ENCODE measurements around the gene USP2. TPM values are rescaled to one million over a fixed set of nuclear protein-coding genes. Genes with fewer than 3 reads are reported as not detected.
A peak's percentile ranks its signal among the peaks of the same experiment; 100 is the strongest.

USP2 gene
- polyA plus RNA-seq, 1 donor = 4.2 TPM

GRCh38 chr11:119315131-119316015 is 66.1 kb downstream of the USP2 start:
- WGBS (ENCODE audit: insufficient coverage, low lambda C conversion rate) = no CpG with 5 or more reads among the region's 29 CpGs
- H3K9me3 ChIP-seq (ENCODE audit: control insufficient read depth, low read depth, low read length) = peaks cover 6% of the 10 kb centered on the region
- H3K27ac ChIP-seq (ENCODE audit: low read length) = peak overlapping the region; percentile 65
- peaks cover 71% of the 10 kb centered on the region for H3K27me3 ChIP-seq (ENCODE audit: control insufficient read depth, insufficient read depth, low read length)
- peak in 1 of 2 donors; percentile 15 for DNase-seq
- H3K36me3 ChIP-seq (ENCODE audit: control insufficient read depth, insufficient read depth, low read length) = peaks cover 15% of the 10 kb centered on the region
- H3K4me3 ChIP-seq (ENCODE audit: low read length) = peak overlapping the region; percentile 60
- peaks cover 41% of the 10 kb centered on the region for H3K4me1 ChIP-seq (ENCODE audit: control insufficient read depth, insufficient read depth, low read length)

- Histone ChIP-seq H3K9me3 (ENCODE audit: control insufficient read depth, low read depth, low read length) (peaks cover 6% of the 10 kb centered on the region), H3K36me3 (ENCODE audit: control insufficient read depth, insufficient read depth, low read length) (peaks cover 17% of the 10 kb centered on the region), H3K4me3 (ENCODE audit: low read length) (no peak overlapping the region), H3K27ac (ENCODE audit: low read length) (no peak overlapping the region), H3K27me3 (ENCODE audit: control insufficient read depth, insufficient read depth, low read length) (peaks cover 64% of the 10 kb centered on the region), H3K4me1 (ENCODE audit: control insufficient read depth, insufficient read depth, low read length) (peaks cover 38% of the 10 kb centered on the region)
- no peak for DNase-seq
- no CpG with 5 or more reads among the region's 18 CpGs for WGBS (ENCODE audit: insufficient coverage, low lambda C conversion rate)
These were observed 66.8 kb downstream of the USP2 start for GRCh38 chr11:119314726-119315125.

- peaks cover 3% of the 10 kb centered on the region for H3K9me3 ChIP-seq (ENCODE audit: control insufficient read depth, low read depth, low read length)
- no peak overlapping the region for H3K4me3 ChIP-seq (ENCODE audit: low read length)
- H3K27ac ChIP-seq (ENCODE audit: low read length) = no peak overlapping the region
- DNase-seq = no peak
- peaks cover 11% of the 10 kb centered on the region for H3K4me1 ChIP-seq (ENCODE audit: control insufficient read depth, insufficient read depth, low read length)
- WGBS (ENCODE audit: insufficient coverage, low lambda C conversion rate) = no CpG with 5 or more reads among the region's 20 CpGs
- peaks cover 32% of the 10 kb centered on the region for H3K36me3 ChIP-seq (ENCODE audit: control insufficient read depth, insufficient read depth, low read length)
- H3K27me3 ChIP-seq (ENCODE audit: control insufficient read depth, insufficient read depth, low read length) = peaks cover 28% of the 10 kb centered on the region
These were observed 70.8 kb downstream of the USP2 start for GRCh38 chr11:119310682-119311052.

GRCh38 chr11:119309953-119310681 is 71.4 kb downstream of the USP2 start:
- H3K4me1 ChIP-seq (ENCODE audit: control insufficient read depth, insufficient read depth, low read length) = peaks cover 6% of the 10 kb centered on the region

GRCh38 chr11:119309411-119309810 is 72.1 kb downstream of the USP2 start:
- Histone ChIP-seq H3K4me3 (ENCODE audit: low read length) (no peak overlapping the region), H3K4me1 (ENCODE audit: control insufficient read depth, insufficient read depth, low read length) (peaks cover under 1% of the 10 kb centered on the region), H3K27me3 (ENCODE audit: control insufficient read depth, insufficient read depth, low read length) (peaks cover 15% of the 10 kb centered on the region), H3K9me3 (ENCODE audit: control insufficient read depth, low read depth, low read length) (no peaks in the 10 kb centered on the region), H3K27ac (ENCODE audit: low read length) (no peak overlapping the region), H3K36me3 (ENCODE audit: control insufficient read depth, insufficient read depth, low read length) (peaks cover 36% of the 10 kb centered on the region)
- no peak for DNase-seq
- WGBS (ENCODE audit: insufficient coverage, low lambda C conversion rate) = no CpG with 5 or more reads among the region's 11 CpGs

More at GRCh38 chr11:119309953-119310681, 71.4 kb downstream of the USP2 start:
- H3K36me3 ChIP-seq (ENCODE audit: control insufficient read depth, insufficient read depth, low read length) = peaks cover 33% of the 10 kb centered on the region
- no peak for DNase-seq
- WGBS (ENCODE audit: insufficient coverage, low lambda C conversion rate) = no CpG with 5 or more reads among the region's 17 CpGs
- peaks cover 22% of the 10 kb centered on the region for H3K27me3 ChIP-seq (ENCODE audit: control insufficient read depth, insufficient read depth, low read length)
- H3K4me3 ChIP-seq (ENCODE audit: low read length) = no peak overlapping the region
- peaks cover 2% of the 10 kb centered on the region for H3K9me3 ChIP-seq (ENCODE audit: control insufficient read depth, low read depth, low read length)
- H3K27ac ChIP-seq (ENCODE audit: low read length) = no peak overlapping the region

GRCh38 chr11:119307974-119308373 is 73.5 kb downstream of the USP2 start:
- WGBS (ENCODE audit: insufficient coverage, low lambda C conversion rate) = no CpG with 5 or more reads among the region's 5 CpGs
- peaks cover 48% of the 10 kb centered on the region for H3K36me3 ChIP-seq (ENCODE audit: control insufficient read depth, insufficient read depth, low read length)
- no peak overlapping the region for H3K27ac ChIP-seq (ENCODE audit: low read length)
- no peaks in the 10 kb centered on the region for H3K9me3 ChIP-seq (ENCODE audit: control insufficient read depth, low read depth, low read length)
- peaks cover 7% of the 10 kb centered on the region for H3K27me3 ChIP-seq (ENCODE audit: control insufficient read depth, insufficient read depth, low read length)
- no peaks in the 10 kb centered on the region for H3K4me1 ChIP-seq (ENCODE audit: control insufficient read depth, insufficient read depth, low read length)
- no peak for DNase-seq
- H3K4me3 ChIP-seq (ENCODE audit: low read length) = no peak overlapping the region

- no peak overlapping the region for H3K27ac ChIP-seq (ENCODE audit: low read length)
- peaks cover 51% of the 10 kb centered on the region for H3K36me3 ChIP-seq (ENCODE audit: control insufficient read depth, insufficient read depth, low read length)
These were observed 74.3 kb downstream of the USP2 start for GRCh38 chr11:119307219-119307618.

GRCh38 chr11:119306373-119306890 is 75.1 kb downstream of the USP2 start:
- no peak overlapping the region for H3K27ac ChIP-seq (ENCODE audit: low read length)
- H3K27me3 ChIP-seq (ENCODE audit: control insufficient read depth, insufficient read depth, low read length) = no peaks in the 10 kb centered on the region
- H3K4me3 ChIP-seq (ENCODE audit: low read length) = no peak overlapping the region
- WGBS (ENCODE audit: insufficient coverage, low lambda C conversion rate) = no CpG with 5 or more reads among the region's 5 CpGs
- no peaks in the 10 kb centered on the region for H3K9me3 ChIP-seq (ENCODE audit: control insufficient read depth, low read depth, low read length)
- H3K36me3 ChIP-seq (ENCODE audit: control insufficient read depth, insufficient read depth, low read length) = peaks cover 57% of the 10 kb centered on the region
- DNase-seq = no peak
- H3K4me1 ChIP-seq (ENCODE audit: control insufficient read depth, insufficient read depth, low read length) = no peaks in the 10 kb centered on the region

More at GRCh38 chr11:119307219-119307618, 74.3 kb downstream of the USP2 start:
- no CpG with 5 or more reads among the region's 1 CpG for WGBS (ENCODE audit: insufficient coverage, low lambda C conversion rate)
- H3K4me1 ChIP-seq (ENCODE audit: control insufficient read depth, insufficient read depth, low read length) = no peaks in the 10 kb centered on the region
- H3K27me3 ChIP-seq (ENCODE audit: control insufficient read depth, insufficient read depth, low read length) = peaks cover under 1% of the 10 kb centered on the region
- H3K4me3 ChIP-seq (ENCODE audit: low read length) = no peak overlapping the region
- DNase-seq = peak; percentile 26 to 38
- H3K9me3 ChIP-seq (ENCODE audit: control insufficient read depth, low read depth, low read length) = no peaks in the 10 kb centered on the region

GRCh38 chr11:119305556-119306372 is 75.7 kb downstream of the USP2 start:
- Histone ChIP-seq H3K27ac (ENCODE audit: low read length) (no peak overlapping the region), H3K27me3 (ENCODE audit: control insufficient read depth, insufficient read depth, low read length) (no peaks in the 10 kb centered on the region), H3K4me1 (ENCODE audit: control insufficient read depth, insufficient read depth, low read length) (no peaks in the 10 kb centered on the region), H3K36me3 (ENCODE audit: control insufficient read depth, insufficient read depth, low read length) (peaks cover 56% of the 10 kb centered on the region), H3K9me3 (ENCODE audit: control insufficient read depth, low read depth, low read length) (no peaks in the 10 kb centered on the region), H3K4me3 (ENCODE audit: low read length) (no peak overlapping the region)
- WGBS (ENCODE audit: insufficient coverage, low lambda C conversion rate) = 100% methylated on average over 1 of the region's 7 CpGs
- no peak for DNase-seq

All from large intestine (tissue), 3 donors.